Measurements from ENCODE around the gene ATP9A.

- TF ChIP-seq CTCF (IDR thresholded peaks at IDR 0.05) (no peak), POLR2A (IDR thresholded peaks at IDR 0.05) (no peak)
Measured at GRCh38 chr20:51732096-51732791, 35.9 kb downstream of the ATP9A start.

Measured in right lobe of liver (tissue), 4 donors.